Vagina (tissue), 2 donors: ENCODE data around the gene MT1B. TPM values are rescaled to one million over a fixed set of nuclear protein-coding genes. Genes with fewer than 3 reads are reported as not detected.

Experiments used
- DNase-seq, 2 donors: peaks; one replicate each; pipeline ENCODE4 v3.0.0-alpha.2; 2017; ENCODE audit errors: extremely low spot score in 2 of 2
- H3K27ac ChIP-seq: fragments of 200-600 bp; sonication (generic); one replicate; pipeline ENCODE4 v1.5.1; 2019
- H3K27me3 ChIP-seq: fragments of 200-600 bp; sonication (generic); one replicate; pipeline ENCODE4 v1.5.1; 2019
- H3K36me3 ChIP-seq, 2 donors: fragments of 200-600 bp; sonication (generic); one replicate each; pipeline ENCODE4 v1.5.1; 2017 to 2019
- H3K4me1 ChIP-seq: fragments of 200-600 bp; sonication (generic); one replicate; pipeline ENCODE4 v1.5.1; 2019
- H3K4me3 ChIP-seq, 2 donors: fragments of 200-600 bp; sonication (generic); 1 replicate in 1 of 2; 2 replicates in 1 of 2; pipeline ENCODE4 v1.5.1; 2016 to 2019
- H3K9me3 ChIP-seq: fragments of 200-600 bp; sonication (generic); one replicate; pipeline ENCODE4 v1.5.1; 2019
- CTCF ChIP-seq, 3 experiments: fragments of 450-650 bp in 2 of 3; fragments of 200-600 bp in 1 of 3; sonication (generic) in 1 of 3; IDR thresholded peaks; one replicate each; pipeline ENCODE4 v1.5.1; 2017 to 2019; ENCODE audit warnings: antibody characterized with exemption in 3 of 3, mild to moderate bottlenecking in 2 of 3, moderate library complexity in 2 of 3
- POLR2A ChIP-seq, 2 donors: fragments of 450-650 bp; IDR thresholded peaks; one replicate each; pipeline ENCODE4 v1.6.1; 2017; ENCODE audit warnings: antibody characterized with exemption in 2 of 2, mild to moderate bottlenecking in 2 of 2, moderate library complexity in 2 of 2
- POLR2AphosphoS5 ChIP-seq, 2 donors: sonication (generic); formaldehyde crosslinking; IDR thresholded peaks; one replicate each; pipeline ENCODE4 v1.9.0; 2017; ENCODE audit warnings: antibody characterized with exemption in 2 of 2, mild to moderate bottlenecking in 2 of 2, low read depth in 1 of 2; ENCODE audit not compliant: insufficient read depth in 1 of 2
- intact Hi-C: fragments of 100-400 bp; cut with DNase I; formaldehyde crosslinking; loops from one replicate; pipeline ENCODE4 v1.15.1; 2023
- total RNA-seq: library from RNA; depleted of rRNA; stranded (reverse); fragments of >200 nt; gene quantifications from one replicate; pipeline ENCODE4 v1.2.3, GENCODE V29; 2016

Gene MT1B
- total RNA-seq, 1 donor from 2014 or later, result not detected

- H3K27me3 ChIP-seq, result no peaks in the 10 kb centered on the region
- H3K27ac ChIP-seq, result no peak overlapping the region
- H3K9me3 ChIP-seq, result no peaks in the 10 kb centered on the region
- TF ChIP-seq CTCF (IDR thresholded peaks at IDR 0.05) (no peak), POLR2AphosphoS5 (IDR thresholded peaks at IDR 0.05; ENCODE audit: insufficient read depth in 1 of 2, low read depth in 1 of 2) (no peak), POLR2A (IDR thresholded peaks at IDR 0.05) (no peak)
- intact Hi-C loops, result no loop called here
- no peaks in the 10 kb centered on the region for H3K36me3 ChIP-seq
- H3K4me3 ChIP-seq, result no peak overlapping the region
- DNase-seq, result no peak
- peaks cover 32% of the 10 kb centered on the region for H3K4me1 ChIP-seq
Measured at GRCh38 chr16:56636616-56637413, 14.9 kb upstream of the MT1B start.

GRCh38 chr16:56637814-56638750 lies 13.6 kb upstream of the MT1B start, which contains the start of gene MT1A:
MT1A (plus strand) TSS chr16:56638666; CDS start chr16:56638739, 73 bp downstream.
- Histone ChIP-seq H3K36me3 (no peaks in the 10 kb centered on the region), H3K4me3 (peak within 1 kb of the TSS; percentile 45 to 50), H3K4me1 (peaks cover 26% of the 10 kb centered on the region), H3K9me3 (no peaks in the 10 kb centered on the region), H3K27me3 (no peaks in the 10 kb centered on the region), H3K27ac (peak within 1 kb of the TSS; percentile 70)
- intact Hi-C loops, result no loop called here
- no peak for TF ChIP-seq CTCF (IDR thresholded peaks at IDR 0.05)
- peak in 1 of 2 donors; percentile 43 for TF ChIP-seq POLR2A (IDR thresholded peaks at IDR 0.05)
- TF ChIP-seq POLR2AphosphoS5 (IDR thresholded peaks at IDR 0.05; ENCODE audit: insufficient read depth in 1 of 2, low read depth in 1 of 2), result peak in 1 of 2 donors; percentile 89
- DNase-seq, result no peak

GRCh38 chr16:56639045-56639444 lies 12.6 kb upstream of the MT1B start:
- H3K4me3 ChIP-seq, result no peak overlapping the region
- DNase-seq, result no peak
- H3K27me3 ChIP-seq, result no peaks in the 10 kb centered on the region
- intact Hi-C loops, result no loop called here
- H3K9me3 ChIP-seq, result no peaks in the 10 kb centered on the region
- TF ChIP-seq CTCF (IDR thresholded peaks at IDR 0.05) (no peak), POLR2AphosphoS5 (IDR thresholded peaks at IDR 0.05; ENCODE audit: insufficient read depth in 1 of 2, low read depth in 1 of 2) (no peak), POLR2A (IDR thresholded peaks at IDR 0.05) (no peak)
- H3K27ac ChIP-seq, result no peak overlapping the region
- H3K4me1 ChIP-seq, result peaks cover 30% of the 10 kb centered on the region
- H3K36me3 ChIP-seq, result no peaks in the 10 kb centered on the region

- H3K27ac ChIP-seq, result no peak overlapping the region
- no peak for DNase-seq
- peaks cover 28% of the 10 kb centered on the region for H3K4me1 ChIP-seq
- no peak overlapping the region for H3K4me3 ChIP-seq
- H3K27me3 ChIP-seq, result no peaks in the 10 kb centered on the region
- no peaks in the 10 kb centered on the region for H3K9me3 ChIP-seq
- H3K36me3 ChIP-seq, result no peaks in the 10 kb centered on the region
- TF ChIP-seq POLR2A (IDR thresholded peaks at IDR 0.05) (no peak), CTCF (IDR thresholded peaks at IDR 0.05) (no peak), POLR2AphosphoS5 (IDR thresholded peaks at IDR 0.05; ENCODE audit: insufficient read depth in 1 of 2, low read depth in 1 of 2) (no peak)
- intact Hi-C loops, result no loop called here
Measured at GRCh38 chr16:56640076-56640475, 11.6 kb upstream of the MT1B start.
